ENCODE data around the gene EFEMP1. TPM values are rescaled to one million over a fixed set of nuclear protein-coding genes. Genes with fewer than 3 reads are reported as not detected.

Gene EFEMP1
- total RNA-seq, 4 donors from 2014 or later, result 57.3 to 113 (median 81.2) TPM

DNA sequence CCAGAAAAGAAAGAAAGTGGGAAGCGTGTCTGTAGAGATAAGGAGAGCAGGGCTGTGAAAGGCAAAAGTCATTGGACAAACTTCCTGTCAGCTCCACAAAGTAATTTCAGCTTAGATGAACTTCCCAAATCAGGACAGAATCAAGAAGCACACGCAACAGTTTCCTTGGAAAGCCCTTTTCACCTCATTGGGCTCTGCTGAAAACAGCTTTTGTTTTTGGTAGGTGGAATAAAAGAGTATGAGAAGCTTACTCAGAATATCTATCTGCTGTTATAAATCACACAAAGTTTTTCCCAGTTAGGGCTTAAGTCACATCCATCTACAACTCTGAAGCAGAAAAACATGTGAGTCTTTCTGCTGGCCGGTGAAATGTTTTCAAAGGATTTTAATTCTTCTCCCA lies 42.4 kb upstream of the EFEMP1 start:
- Histone ChIP-seq H3K9me3 (peaks cover 0 to 5% (median 0%) of the 10 kb centered on the region in 4 donors), H3K4me3 (no peak overlapping the region), H3K36me3 (no peaks in the 10 kb centered on the region), H3K4me1 (peaks cover 0 to 14% (median 0%) of the 10 kb centered on the region in 4 donors), H3K27me3 (no peaks in the 10 kb centered on the region), H3K27ac (replicated peaks in 1 of 4) (peak overlapping the region; percentile 38 to 60 (median 46))
- no peak for DNase-seq (ENCODE audit: extremely low spot score)
- TF ChIP-seq EP300 (IDR thresholded peaks at IDR 0.05), result no peak
- TF ChIP-seq POLR2A (IDR thresholded peaks at IDR 0.05; ENCODE audit: low read depth), result no peak
- no peak for TF ChIP-seq POLR2AphosphoS5 (IDR thresholded peaks at IDR 0.05)
- intact Hi-C loops (cut with DNase I), result loop anchor here (5.0 kb wide), 1 partner anchor 199 kb away; no protein-coding TSS in a partner anchor
- WGBS, result 43% methylated on average over 3 of the region's 3 CpGs

DNA sequence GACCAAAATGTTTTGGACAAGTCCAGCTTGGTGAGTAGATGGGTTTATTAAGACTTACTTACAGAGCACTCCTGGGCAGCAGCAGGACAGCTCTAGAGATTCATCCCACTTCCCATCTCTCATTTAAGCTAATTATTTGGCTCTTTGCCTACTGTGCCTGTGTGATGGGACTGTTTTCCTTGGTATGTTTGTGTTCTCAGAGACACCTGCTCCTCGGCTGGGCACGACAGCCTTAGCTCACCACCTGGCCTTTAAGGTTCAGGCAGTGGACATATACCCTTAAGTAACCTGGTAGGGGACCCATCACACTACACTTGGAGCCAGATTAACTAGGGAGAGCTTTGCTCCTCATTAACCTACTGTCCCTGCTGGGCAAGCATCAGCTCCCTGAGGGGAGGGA lies 41.7 kb upstream of the EFEMP1 start:
- Histone ChIP-seq H3K4me3 (no peak overlapping the region), H3K27me3 (no peaks in the 10 kb centered on the region), H3K4me1 (peaks cover 0 to 14% (median 0%) of the 10 kb centered on the region in 4 donors), H3K9me3 (peaks cover 0 to 5% (median 0%) of the 10 kb centered on the region in 4 donors), H3K36me3 (no peaks in the 10 kb centered on the region), H3K27ac (replicated peaks in 1 of 4) (peak overlapping the region in 3 of 4 donors; percentile 38 to 60 (median 46))
- intact Hi-C loops (cut with DNase I), result loop anchor here (5.0 kb wide), 1 partner anchor 198 kb away; no protein-coding TSS in a partner anchor
- WGBS, result 90% methylated on average over 2 of the region's 2 CpGs
- DNase-seq (ENCODE audit: extremely low spot score), result no peak
- TF ChIP-seq POLR2A (IDR thresholded peaks at IDR 0.05; ENCODE audit: low read depth), result no peak
- TF ChIP-seq, protein P1, sequence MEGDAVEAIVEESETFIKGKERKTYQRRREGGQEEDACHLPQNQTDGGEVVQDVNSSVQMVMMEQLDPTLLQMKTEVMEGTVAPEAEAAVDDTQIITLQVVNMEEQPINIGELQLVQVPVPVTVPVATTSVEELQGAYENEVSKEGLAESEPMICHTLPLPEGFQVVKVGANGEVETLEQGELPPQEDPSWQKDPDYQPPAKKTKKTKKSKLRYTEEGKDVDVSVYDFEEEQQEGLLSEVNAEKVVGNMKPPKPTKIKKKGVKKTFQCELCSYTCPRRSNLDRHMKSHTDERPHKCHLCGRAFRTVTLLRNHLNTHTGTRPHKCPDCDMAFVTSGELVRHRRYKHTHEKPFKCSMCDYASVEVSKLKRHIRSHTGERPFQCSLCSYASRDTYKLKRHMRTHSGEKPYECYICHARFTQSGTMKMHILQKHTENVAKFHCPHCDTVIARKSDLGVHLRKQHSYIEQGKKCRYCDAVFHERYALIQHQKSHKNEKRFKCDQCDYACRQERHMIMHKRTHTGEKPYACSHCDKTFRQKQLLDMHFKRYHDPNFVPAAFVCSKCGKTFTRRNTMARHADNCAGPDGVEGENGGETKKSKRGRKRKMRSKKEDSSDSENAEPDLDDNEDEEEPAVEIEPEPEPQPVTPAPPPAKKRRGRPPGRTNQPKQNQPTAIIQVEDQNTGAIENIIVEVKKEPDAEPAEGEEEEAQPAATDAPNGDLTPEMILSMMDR (IDR thresholded peaks at IDR 0.05), result no peak
- no peak for TF ChIP-seq EP300 (IDR thresholded peaks at IDR 0.05)
- TF ChIP-seq POLR2AphosphoS5 (IDR thresholded peaks at IDR 0.05), result no peak

DNA sequence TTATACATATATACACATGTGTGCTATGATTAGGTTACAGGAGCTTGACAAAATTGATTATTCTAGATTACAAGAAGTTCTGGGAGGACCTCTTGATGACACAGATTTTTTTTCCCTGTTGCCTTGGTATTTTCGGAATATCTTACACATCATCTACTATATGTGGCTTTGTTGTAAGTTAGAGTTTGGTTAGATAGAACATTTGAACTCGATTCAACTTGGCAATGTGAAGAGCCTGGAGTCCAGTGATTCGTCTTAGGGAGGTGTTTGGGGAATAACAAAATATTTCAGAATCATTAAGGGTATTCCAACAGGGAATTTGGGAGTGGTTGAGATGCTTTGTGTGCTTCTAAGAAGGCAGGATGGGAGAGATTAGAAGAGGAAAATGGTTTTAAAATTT lies 39.3 kb upstream of the EFEMP1 start:
- Histone ChIP-seq H3K9me3 (no peaks in the 10 kb centered on the region), H3K27me3 (peaks cover 0 to 1% (median 0%) of the 10 kb centered on the region in 4 donors), H3K4me3 (no peak overlapping the region), H3K36me3 (no peaks in the 10 kb centered on the region), H3K4me1 (peaks cover 0 to 14% (median 0%) of the 10 kb centered on the region in 4 donors), H3K27ac (replicated peaks in 1 of 4) (no peak overlapping the region)
- 63% methylated on average over 3 of the region's 3 CpGs for WGBS
- intact Hi-C loops (cut with DNase I), result no loop called here
- no peak for DNase-seq (ENCODE audit: extremely low spot score)
- TF ChIP-seq, protein P1 (IDR thresholded peaks at IDR 0.05), result no peak
- TF ChIP-seq POLR2A (IDR thresholded peaks at IDR 0.05; ENCODE audit: low read depth) (no peak), POLR2AphosphoS5 (IDR thresholded peaks at IDR 0.05) (no peak), EP300 (IDR thresholded peaks at IDR 0.05) (no peak)

DNA sequence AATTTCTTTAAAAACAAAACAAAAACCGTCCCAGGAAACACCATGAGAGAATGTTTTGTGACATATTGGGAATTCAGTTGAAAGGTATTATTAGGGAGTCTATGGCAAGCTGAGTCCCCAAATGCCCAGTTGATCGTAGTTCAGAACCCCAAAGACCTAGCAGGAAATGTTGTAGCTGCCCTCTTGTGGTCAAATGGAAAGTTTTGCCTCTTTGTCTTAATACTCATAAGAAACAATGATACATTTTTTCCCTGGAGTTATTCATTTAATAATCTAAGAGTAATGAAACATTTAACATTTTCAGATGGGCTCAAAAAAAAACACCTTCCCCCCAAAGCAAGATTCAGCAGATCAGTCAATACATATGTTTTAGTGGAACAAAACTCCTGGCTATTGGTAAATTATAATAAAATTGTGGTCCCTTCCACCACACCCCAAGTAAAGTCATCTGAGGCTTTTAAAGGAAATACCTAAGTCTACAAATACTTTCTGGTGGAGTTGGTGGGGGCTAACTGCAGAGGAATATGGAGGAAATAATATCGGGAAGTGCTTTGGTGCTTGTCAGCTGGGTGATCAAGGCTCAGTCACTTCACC lies 37.8 kb upstream of the EFEMP1 start:
- no peak overlapping the region for H3K27ac ChIP-seq (replicated peaks in 1 of 4)
- intact Hi-C loops (cut with DNase I), result no loop called here
- WGBS, result 28% methylated on average over 3 of the region's 3 CpGs
- no peak for DNase-seq (ENCODE audit: extremely low spot score)
- H3K36me3 ChIP-seq, result no peaks in the 10 kb centered on the region
- H3K27me3 ChIP-seq, result peaks cover 0 to 3% (median 0%) of the 10 kb centered on the region in 4 donors
- H3K4me3 ChIP-seq, result no peak overlapping the region
- H3K9me3 ChIP-seq, result no peaks in the 10 kb centered on the region
- peaks cover 0 to 14% (median 0%) of the 10 kb centered on the region in 4 donors for H3K4me1 ChIP-seq
- TF ChIP-seq POLR2A (IDR thresholded peaks at IDR 0.05; ENCODE audit: low read depth), result no peak
- no peak for TF ChIP-seq POLR2AphosphoS5 (IDR thresholded peaks at IDR 0.05)
- no peak for TF ChIP-seq EP300 (IDR thresholded peaks at IDR 0.05)
- TF ChIP-seq, protein P1 (IDR thresholded peaks at IDR 0.05), result peak; percentile 35 to 49 (median 46)

DNA sequence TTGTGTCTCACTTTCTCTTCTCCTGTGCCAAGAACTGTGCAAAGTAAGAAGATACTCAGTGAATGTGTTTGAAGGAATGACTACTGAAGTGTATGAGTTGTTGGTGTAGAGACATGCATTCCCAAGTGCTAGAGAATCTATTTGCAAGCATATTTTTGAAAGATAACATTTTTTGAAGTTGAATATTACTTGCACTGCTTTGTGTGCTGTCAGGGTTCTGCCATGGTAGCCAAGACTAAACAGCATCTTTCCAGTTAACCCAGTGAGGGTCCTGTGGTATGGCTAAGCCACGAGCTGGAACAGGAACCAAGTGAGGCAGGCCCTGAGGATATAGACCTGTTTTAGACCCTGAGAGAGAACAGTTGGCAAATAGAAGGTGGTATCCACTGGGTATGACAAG lies 35.2 kb upstream of the EFEMP1 start:
- Histone ChIP-seq H3K4me1 (no peaks in the 10 kb centered on the region), H3K9me3 (no peaks in the 10 kb centered on the region), H3K27me3 (peaks cover 0 to 3% (median 0%) of the 10 kb centered on the region in 4 donors), H3K4me3 (no peak overlapping the region), H3K27ac (replicated peaks in 1 of 4) (no peak overlapping the region), H3K36me3 (no peaks in the 10 kb centered on the region)
- no peak for DNase-seq (ENCODE audit: extremely low spot score)
- WGBS, result 81% methylated on average over 1 of the region's 1 CpG
- TF ChIP-seq POLR2A (IDR thresholded peaks at IDR 0.05; ENCODE audit: low read depth) (no peak), EP300 (IDR thresholded peaks at IDR 0.05) (no peak), POLR2AphosphoS5 (IDR thresholded peaks at IDR 0.05) (no peak)
- TF ChIP-seq, protein P1 (IDR thresholded peaks at IDR 0.05), result no peak
- intact Hi-C loops (cut with DNase I), result no loop called here
